Activated CD4-positive, CD25-positive, alpha-beta regulatory T cell treated with anti-CD3 and anti-CD28 coated beads, Interleukin-2, amount 50 U/mL, for 24 hours (primary cell): ENCODE data around the gene FSTL5.

ENCODE experiments used
- ATAC-seq, 2 donors: fragments of 150-1000 bp; cut with Tn5 transposase; one replicate each; pipeline ENCODE4 v1.10.0; 2021; ENCODE audit warnings: mild to moderate bottlenecking in 1 of 2, moderate library complexity in 1 of 2

Gene FSTL5

GRCh38 chr4:161936625-161937550 lies 226.9 kb downstream of the FSTL5 start:
- ATAC-seq = no peak

GRCh38 chr4:161931089-161931488 lies 232.7 kb downstream of the FSTL5 start:
- ATAC-seq = no peak

GRCh38 chr4:161929956-161930355 lies 233.8 kb downstream of the FSTL5 start:
- no peak for ATAC-seq

DNA sequence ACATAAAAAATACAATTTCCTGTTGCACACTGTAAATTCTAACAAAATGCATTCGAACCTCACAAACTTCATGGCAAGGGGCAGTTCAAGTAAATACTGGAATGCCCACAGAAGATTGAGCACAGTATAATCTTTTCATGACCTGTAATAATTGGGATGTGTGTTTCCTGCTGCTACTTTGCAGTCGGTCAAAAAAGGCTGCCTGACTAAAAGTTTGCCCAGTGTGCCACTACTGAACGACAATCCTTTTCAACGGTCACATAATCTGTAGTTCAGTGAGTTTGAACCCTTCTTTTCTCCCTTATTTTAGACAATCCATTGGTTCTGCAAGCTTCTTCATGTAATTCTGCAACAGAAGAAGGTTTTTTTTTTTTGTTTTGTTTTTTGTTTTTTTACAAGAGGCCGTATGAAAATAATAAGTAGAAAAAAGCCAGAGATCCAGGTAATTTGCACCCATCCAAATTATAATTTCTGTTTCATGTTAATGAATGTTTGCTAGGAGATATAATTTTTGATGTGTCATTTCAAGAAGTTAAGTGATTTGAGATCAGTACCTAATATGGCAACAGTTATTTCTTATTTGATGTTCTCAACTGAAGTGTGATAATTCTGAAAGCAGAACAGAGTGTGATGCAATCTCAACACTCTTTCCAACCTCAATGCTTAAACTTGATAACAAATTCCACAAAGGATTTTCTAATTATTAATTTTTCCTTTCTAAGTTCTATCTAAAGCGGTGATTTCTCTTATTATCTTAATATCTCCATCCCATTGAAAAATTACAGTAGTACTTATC lies 237.6 kb downstream of the FSTL5 start:
- no peak for ATAC-seq

- ATAC-seq = no peak
Observed at GRCh38 chr4:161920304-161921052, 243.3 kb downstream of the FSTL5 start.

GRCh38 chr4:161919442-161920220 lies 244.2 kb downstream of the FSTL5 start:
- no peak for ATAC-seq

GRCh38 chr4:161916035-161916434 lies 247.8 kb downstream of the FSTL5 start:
- ATAC-seq = no peak

DNA sequence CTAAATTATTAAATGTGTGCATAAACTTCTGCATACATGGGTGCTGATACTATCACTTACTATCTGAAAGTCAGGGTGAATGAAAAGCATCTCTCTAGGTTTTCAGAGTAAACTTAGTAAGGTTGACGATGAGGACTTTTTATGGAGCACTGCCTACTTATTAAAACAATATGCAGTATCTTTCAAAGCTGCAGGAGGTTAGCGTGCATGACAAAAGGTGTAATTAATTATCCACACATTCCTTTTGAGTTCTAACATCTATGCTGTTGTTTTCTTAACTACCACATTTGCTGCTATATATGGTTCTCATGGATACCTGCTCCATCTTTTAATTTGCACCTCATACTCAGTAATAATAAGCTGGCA lies 256.2 kb downstream of the FSTL5 start:
- ATAC-seq = no peak

DNA sequence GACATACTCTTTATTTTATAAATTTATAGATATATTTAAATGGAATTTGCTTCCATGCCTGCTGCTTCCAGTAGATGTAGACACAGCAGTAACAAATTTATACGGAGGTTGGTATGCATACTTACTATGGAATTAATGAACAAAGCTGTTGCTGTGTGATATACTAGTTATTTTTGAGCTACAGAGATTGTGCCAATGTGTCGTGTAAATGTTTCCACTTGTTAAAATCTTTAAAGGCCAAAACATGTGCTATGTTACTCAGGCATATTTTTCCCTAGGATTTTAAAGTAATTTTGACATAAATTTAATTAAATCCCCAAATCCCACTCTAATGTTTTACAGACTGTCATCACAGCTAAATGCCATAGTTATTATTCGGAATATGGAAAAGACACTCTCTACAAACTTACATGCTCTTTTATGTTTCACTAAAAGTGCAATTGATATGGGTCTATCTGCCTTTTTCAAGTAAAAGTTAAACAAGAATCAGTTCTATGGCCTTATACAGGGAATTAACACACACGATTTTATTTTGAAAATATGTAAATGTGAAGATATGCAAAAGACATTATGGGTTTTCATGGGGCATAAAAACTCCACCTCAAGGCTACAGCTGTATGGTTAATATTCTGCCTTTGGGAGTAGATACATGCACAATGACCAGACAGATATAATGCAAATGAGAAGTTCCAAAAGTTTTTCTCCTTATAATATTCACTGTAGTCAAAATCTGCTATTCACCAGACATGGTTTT lies 256.8 kb downstream of the FSTL5 start:
- no peak for ATAC-seq

GRCh38 chr4:161900110-161900509 lies 263.7 kb downstream of the FSTL5 start:
- no peak for ATAC-seq

- ATAC-seq = no peak
Observed at GRCh38 chr4:161894493-161895167, 269.2 kb downstream of the FSTL5 start.

DNA sequence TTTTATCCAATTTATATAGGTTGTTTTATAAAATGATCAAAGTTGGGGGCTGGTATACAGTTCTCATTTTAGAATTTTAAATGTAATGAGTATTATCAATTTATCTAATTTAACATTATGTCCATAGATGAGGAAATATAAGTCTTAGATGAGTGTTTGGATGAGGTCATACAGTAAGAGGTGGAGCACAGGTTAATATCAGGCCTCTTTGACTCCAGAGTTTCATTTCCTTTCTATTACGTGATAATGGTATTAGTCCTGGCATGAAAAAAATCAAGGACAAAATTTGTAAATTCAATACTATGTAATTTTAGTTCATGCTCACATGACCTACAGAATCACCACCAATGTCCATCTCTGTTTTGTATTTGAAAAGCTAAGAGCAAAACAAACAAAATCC lies 269.8 kb downstream of the FSTL5 start:
- no peak for ATAC-seq

DNA sequence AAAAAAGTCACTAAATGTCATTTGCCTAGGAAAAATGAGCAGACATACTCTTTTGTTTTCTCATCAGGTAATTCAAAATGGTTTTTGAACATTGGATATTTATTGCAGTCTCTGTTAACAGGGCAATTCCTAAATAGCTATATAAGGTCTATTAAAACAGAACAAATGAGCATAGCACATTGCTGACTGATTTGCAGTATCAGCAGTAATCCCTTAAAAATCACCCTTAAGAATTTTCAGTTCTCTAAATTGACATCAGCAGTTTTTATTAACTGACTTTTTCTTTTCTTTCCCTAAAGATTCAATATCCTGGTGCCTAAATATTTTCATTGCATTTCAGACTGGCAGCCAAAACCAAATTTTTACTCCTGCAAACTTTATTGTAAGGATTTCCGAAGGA lies 270.2 kb downstream of the FSTL5 start:
- ATAC-seq = no peak

DNA sequence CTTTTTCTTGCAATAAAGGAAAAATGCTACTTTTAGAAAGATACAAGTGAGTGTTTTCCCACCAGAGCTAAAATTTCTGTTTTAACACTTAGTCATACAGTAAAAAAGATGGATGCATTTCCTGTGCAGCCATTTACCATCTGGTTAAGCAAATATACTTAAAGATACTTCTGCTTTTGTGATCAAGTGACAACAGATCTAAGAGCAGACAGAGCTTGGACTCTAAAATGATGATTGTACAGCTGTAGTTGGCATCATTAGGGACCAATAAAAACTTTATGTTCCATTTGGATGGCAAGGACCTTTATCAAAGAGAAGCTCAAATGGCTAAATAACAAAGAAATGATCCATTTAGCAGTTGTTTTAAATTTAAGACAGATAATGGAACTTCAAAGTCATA lies 270.8 kb downstream of the FSTL5 start:
- no peak for ATAC-seq

GRCh38 chr4:161883157-161883556 lies 280.6 kb downstream of the FSTL5 start:
- no peak for ATAC-seq

GRCh38 chr4:161881370-161881769 lies 282.4 kb downstream of the FSTL5 start:
- ATAC-seq = no peak

- ATAC-seq = no peak
Observed at GRCh38 chr4:161869511-161869910, 294.3 kb downstream of the FSTL5 start.

DNA sequence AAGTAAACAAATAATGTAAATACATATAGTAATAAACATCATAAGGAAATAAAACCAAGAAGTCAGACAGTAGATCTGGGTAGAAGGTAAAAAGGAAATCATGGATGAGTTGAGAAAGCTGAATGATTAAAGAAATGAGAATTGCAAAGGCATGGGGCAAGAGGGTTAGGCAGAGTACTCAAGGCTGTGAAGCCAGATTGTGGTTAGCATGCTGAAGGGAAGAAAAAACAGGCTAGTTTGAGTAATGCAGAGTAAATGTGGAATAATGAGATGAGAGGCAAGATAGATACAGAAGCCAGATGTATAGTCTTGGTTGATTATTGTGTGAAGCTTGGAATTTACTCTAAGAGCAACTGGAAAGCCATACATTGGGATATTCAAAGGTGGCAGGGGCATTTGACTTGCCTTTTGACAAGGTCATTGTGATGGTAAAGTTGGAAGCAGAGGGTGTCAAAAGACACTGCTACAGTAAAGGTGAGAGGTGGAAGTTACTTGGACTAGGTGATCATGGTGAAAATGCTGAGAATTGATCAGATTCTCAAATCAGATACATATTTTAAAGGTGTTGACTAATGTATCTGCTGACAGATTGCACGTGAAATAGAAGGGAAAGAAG lies 307.0 kb downstream of the FSTL5 start:
- no peak for ATAC-seq

GRCh38 chr4:161850631-161851030 lies 313.2 kb downstream of the FSTL5 start:
- ATAC-seq = no peak

- ATAC-seq = no peak
Observed at GRCh38 chr4:161841759-161842158, 322.0 kb downstream of the FSTL5 start.

DNA sequence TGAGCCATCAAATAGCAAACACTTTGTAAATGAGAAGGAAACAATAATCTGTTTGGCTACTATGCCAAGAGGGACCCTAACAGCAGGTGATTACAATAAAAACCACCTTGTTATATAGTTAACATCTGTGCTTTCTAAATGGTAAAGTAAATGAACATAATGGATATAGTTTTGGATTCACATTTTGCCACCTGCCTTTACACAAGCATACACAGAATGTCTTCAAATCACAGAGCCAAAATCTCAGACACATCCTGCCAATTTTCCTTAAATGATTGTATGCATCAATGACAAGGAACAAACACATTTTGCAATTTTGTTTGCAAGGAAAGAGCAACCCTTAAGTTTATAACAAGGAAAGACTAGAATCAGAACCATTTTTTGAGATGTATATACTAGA lies 334.2 kb downstream of the FSTL5 start:
- ATAC-seq = no peak
